Measurements from ENCODE around the gene HID1. TPM values are rescaled to one million over a fixed set of nuclear protein-coding genes. Genes with fewer than 3 reads are reported as not detected.

The HID1 gene
- total RNA-seq, 4 donors from 2014 or later = 2.2 to 4.3 (median 2.9) TPM

DNA sequence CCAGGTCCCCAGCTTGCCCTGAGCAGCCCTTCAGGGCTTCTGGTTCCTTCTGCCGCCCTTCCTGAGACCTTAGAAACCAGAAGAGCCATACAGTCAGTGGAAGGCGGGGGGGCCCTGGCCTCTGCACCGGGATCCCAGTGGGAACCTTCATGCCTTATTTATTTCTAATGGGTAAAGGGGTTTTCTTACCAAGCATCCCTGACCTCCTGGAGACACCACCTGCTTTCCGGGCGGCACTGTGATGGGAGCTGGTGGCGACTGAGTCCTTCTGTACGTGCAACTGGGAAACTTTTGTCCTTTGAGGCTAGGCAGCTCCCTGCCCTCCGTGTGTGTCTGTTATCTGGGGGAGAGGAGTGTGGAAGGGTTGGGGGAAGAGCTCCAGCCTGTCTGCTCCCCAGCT lies 32.7 kb upstream of the HID1 start:
- DNase-seq (no peak), ATAC-seq (no peak)
- Histone ChIP-seq H3K27me3 (no peaks in the 10 kb centered on the region), H3K4me3 (no peak overlapping the region), H3K36me3 (peaks cover 0 to 4% of the 10 kb centered on the region in 2 donors), H3K27ac (no peak overlapping the region), H3K9me3 (no peaks in the 10 kb centered on the region), H3K4me1 (no peaks in the 10 kb centered on the region)
- TF ChIP-seq, protein P1, sequence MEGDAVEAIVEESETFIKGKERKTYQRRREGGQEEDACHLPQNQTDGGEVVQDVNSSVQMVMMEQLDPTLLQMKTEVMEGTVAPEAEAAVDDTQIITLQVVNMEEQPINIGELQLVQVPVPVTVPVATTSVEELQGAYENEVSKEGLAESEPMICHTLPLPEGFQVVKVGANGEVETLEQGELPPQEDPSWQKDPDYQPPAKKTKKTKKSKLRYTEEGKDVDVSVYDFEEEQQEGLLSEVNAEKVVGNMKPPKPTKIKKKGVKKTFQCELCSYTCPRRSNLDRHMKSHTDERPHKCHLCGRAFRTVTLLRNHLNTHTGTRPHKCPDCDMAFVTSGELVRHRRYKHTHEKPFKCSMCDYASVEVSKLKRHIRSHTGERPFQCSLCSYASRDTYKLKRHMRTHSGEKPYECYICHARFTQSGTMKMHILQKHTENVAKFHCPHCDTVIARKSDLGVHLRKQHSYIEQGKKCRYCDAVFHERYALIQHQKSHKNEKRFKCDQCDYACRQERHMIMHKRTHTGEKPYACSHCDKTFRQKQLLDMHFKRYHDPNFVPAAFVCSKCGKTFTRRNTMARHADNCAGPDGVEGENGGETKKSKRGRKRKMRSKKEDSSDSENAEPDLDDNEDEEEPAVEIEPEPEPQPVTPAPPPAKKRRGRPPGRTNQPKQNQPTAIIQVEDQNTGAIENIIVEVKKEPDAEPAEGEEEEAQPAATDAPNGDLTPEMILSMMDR (IDR thresholded peaks at IDR 0.05 in 4 of 5, conservative IDR thresholded peaks at IDR 0.05 in 1 of 5) = no peak
- TF ChIP-seq POLR2A (IDR thresholded peaks at IDR 0.05) = no peak
- in situ Hi-C loops (cut with MboI; ENCODE audit: low sequenced_read_pairs in 4 of 4) (no loop called here), intact Hi-C loops (cut with DNase I; ENCODE audit: low total_unique reads) (no loop called here)

DNA sequence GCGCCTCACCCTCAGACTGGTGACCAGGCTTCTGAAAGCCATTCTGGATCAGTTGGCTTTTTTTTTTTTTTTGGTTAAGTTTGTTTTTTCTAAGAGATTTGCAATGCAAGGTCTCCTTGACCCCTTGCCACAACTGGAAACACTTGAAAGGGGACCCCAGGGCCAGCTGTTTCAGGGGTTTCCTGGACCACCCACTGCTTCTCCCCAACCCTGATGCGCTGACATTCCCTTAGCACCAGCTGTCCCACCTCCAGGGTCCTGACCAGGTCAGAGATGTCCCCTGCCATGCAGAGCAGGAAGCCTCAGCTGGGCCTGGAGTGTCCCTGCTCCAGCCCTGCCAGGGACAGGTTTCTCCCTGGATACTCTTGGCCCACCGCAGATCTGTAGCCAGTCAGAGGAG lies 31.8 kb upstream of the HID1 start:
- intact Hi-C loops (cut with DNase I; ENCODE audit: low total_unique reads) (no loop called here), in situ Hi-C loops (cut with MboI; ENCODE audit: low sequenced_read_pairs in 4 of 4) (no loop called here)
- H3K4me1 ChIP-seq = no peaks in the 10 kb centered on the region
- no peaks in the 10 kb centered on the region for H3K9me3 ChIP-seq
- no peak overlapping the region for H3K4me3 ChIP-seq
- no peaks in the 10 kb centered on the region for H3K27me3 ChIP-seq
- TF ChIP-seq, protein P1 (IDR thresholded peaks at IDR 0.05 in 4 of 5, conservative IDR thresholded peaks at IDR 0.05 in 1 of 5) = no peak
- no peak for TF ChIP-seq POLR2A (IDR thresholded peaks at IDR 0.05)
- DNase-seq (no peak), ATAC-seq (no peak)
- H3K27ac ChIP-seq = no peak overlapping the region
- peaks cover 0 to 4% of the 10 kb centered on the region in 2 donors for H3K36me3 ChIP-seq

DNA sequence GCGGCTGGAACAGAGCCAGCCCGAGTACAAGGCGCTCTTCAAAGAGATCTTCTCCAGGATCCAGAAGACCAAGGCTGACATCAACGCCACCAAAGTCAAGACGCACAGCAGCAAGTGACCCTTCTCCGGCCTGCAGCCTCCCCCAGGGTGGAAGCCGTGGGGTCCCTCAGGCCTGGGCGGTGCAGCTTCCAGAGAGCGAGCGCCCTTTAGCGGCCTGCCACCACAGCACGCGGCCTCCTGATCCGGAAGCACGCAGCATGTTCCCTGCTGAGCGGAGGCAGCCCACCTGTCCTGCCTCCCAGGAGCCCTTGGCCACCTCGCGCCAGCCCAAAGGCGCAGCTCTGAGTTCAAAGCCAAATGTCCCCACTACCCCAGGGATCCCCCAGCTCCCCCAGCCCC lies 31.4 kb upstream of the HID1 start:
- ATAC-seq (no peak), DNase-seq (no peak)
- Histone ChIP-seq H3K36me3 (peaks cover 0 to 4% of the 10 kb centered on the region in 2 donors), H3K27ac (no peak overlapping the region), H3K9me3 (no peaks in the 10 kb centered on the region), H3K27me3 (no peaks in the 10 kb centered on the region), H3K4me3 (no peak overlapping the region), H3K4me1 (no peaks in the 10 kb centered on the region)
- no peak for TF ChIP-seq POLR2A (IDR thresholded peaks at IDR 0.05)
- TF ChIP-seq, protein P1 (IDR thresholded peaks at IDR 0.05 in 4 of 5, conservative IDR thresholded peaks at IDR 0.05 in 1 of 5) = no peak
- in situ Hi-C loops (cut with MboI; ENCODE audit: low sequenced_read_pairs in 4 of 4) (no loop called here), intact Hi-C loops (cut with DNase I; ENCODE audit: low total_unique reads) (no loop called here)

DNA sequence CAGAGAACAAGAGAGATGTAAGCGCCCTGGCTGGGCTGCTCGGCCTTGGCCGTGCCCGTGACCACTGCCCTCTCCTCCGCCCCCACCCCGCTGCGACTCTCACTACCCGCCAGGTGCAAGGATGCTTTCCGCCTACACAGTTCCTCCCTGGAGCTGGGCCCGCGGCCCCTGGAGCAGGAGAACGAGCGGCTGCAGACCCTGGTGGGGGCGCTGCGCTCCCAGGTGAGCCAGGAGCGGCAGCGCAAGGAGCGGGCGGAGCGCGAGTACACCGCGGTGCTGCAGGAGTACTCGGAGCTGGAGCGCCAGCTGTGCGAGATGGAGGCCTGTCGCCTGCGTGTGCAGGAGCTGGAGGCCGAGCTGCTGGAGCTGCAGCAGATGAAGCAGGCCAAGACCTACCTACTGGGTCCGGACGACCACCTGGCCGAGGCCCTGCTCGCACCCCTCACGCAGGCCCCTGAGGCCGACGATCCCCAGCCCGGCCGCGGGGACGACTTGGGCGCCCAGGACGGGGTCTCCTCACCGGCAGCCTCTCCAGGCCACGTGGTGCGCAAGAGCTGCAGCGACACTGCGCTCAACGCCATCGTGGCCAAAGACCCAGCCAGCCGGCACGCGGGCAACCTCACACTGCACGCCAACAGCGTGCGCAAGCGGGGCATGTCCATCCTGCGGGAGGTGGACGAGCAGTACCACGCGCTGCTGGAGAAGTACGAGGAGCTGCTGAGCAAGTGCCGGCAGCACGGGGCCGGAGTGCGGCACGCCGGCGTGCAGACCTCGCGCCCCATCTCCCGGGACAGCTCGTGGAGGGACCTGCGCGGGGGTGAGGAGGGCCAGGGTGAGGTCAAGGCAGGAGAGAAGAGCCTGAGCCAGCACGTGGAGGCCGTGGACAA lies 30.8 kb upstream of the HID1 start:
- H3K4me3 ChIP-seq = no peak overlapping the region
- H3K9me3 ChIP-seq = no peaks in the 10 kb centered on the region
- in situ Hi-C loops (cut with MboI; ENCODE audit: low sequenced_read_pairs in 4 of 4) = no loop called here
- intact Hi-C loops (cut with DNase I; ENCODE audit: low total_unique reads) = no loop called here
- DNase-seq = no peak
- H3K27me3 ChIP-seq = no peaks in the 10 kb centered on the region
- no peaks in the 10 kb centered on the region for H3K4me1 ChIP-seq
- ATAC-seq = no peak
- peaks cover 0 to 4% of the 10 kb centered on the region in 2 donors for H3K36me3 ChIP-seq
- no peak overlapping the region for H3K27ac ChIP-seq
- TF ChIP-seq, protein P1 (IDR thresholded peaks at IDR 0.05 in 4 of 5, conservative IDR thresholded peaks at IDR 0.05 in 1 of 5) = no peak
- no peak for TF ChIP-seq POLR2A (IDR thresholded peaks at IDR 0.05)
